22Rv1 (cell line): Measurements from ENCODE around the gene RD3L.

Experiments used
- ZFX ChIP-seq: fragments of 450-650 bp; IDR thresholded peaks from 2 replicates; pipeline ENCODE4 v1.6.1; 2017; ENCODE audit warnings: antibody characterized with exemption, borderline replicate concordance
- TF ChIP-seq, protein P1 (sequence below): fragments of 450-650 bp; IDR thresholded peaks from 2 replicates; pipeline ENCODE4 v1.5.1; 2017; ENCODE audit warnings: mild to moderate bottlenecking

DNA sequence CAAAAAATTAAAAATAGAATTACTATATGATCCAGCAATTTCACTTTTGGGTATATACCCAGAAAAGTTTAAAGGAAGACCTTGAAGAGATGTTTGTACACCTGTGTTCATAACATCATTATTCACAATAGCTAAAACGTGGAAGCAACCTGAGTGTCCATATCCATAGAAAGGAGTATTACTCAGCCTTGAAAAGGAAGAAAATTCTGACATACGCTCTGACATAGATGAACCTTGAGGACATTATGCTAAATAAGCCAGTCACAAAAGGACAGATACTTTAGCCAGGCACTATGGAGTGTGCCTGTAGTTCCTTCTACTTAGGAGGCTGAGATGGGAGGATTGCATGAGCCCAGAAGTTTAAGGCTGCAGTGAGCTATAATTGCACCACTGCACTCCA is 6.1 kb upstream of the RD3L start:
- TF ChIP-seq ZFX = no peak
- TF ChIP-seq, protein P1, sequence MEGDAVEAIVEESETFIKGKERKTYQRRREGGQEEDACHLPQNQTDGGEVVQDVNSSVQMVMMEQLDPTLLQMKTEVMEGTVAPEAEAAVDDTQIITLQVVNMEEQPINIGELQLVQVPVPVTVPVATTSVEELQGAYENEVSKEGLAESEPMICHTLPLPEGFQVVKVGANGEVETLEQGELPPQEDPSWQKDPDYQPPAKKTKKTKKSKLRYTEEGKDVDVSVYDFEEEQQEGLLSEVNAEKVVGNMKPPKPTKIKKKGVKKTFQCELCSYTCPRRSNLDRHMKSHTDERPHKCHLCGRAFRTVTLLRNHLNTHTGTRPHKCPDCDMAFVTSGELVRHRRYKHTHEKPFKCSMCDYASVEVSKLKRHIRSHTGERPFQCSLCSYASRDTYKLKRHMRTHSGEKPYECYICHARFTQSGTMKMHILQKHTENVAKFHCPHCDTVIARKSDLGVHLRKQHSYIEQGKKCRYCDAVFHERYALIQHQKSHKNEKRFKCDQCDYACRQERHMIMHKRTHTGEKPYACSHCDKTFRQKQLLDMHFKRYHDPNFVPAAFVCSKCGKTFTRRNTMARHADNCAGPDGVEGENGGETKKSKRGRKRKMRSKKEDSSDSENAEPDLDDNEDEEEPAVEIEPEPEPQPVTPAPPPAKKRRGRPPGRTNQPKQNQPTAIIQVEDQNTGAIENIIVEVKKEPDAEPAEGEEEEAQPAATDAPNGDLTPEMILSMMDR = no peak
